K562 (cell line): Measurements from ENCODE around the gene CCDC136. TPM values are rescaled to one million over a fixed set of nuclear protein-coding genes. Genes with fewer than 3 reads are reported as not detected.

Experiments used
- ATF7 ChIP-seq: fragments of 450-650 bp; IDR thresholded peaks from 2 replicates; pipeline ENCODE4 v1.7.1; 2014; ENCODE audit warnings: mild to moderate bottlenecking, moderate library complexity
- BCOR ChIP-seq: fragments of 450-650 bp; IDR thresholded peaks from 2 replicates; pipeline ENCODE4 v1.6.1; 2016
- CXXC5 ChIP-seq: fragments of 250-450 bp; sonication (Bioruptor Pico); IDR thresholded peaks from 2 replicates; pipeline ENCODE4 v1.8.0; 2022; ENCODE audit warnings: inconsistent platforms, mild to moderate bottlenecking, moderate library complexity
- GABPA ChIP-seq: fragments of 200-800 bp; sonication (Bioruptor generic); conservative IDR thresholded peaks from 2 replicates; pipeline ENCODE4 v1.6.1; 2016; ENCODE audit warnings: low read depth, missing genetic modification characterization, missing compliant biosample characterization
- L3MBTL2 ChIP-seq: fragments of 450-650 bp; IDR thresholded peaks from 2 replicates; pipeline ENCODE4 v1.6.1; 2016; ENCODE audit warnings: mild to moderate bottlenecking, moderate library complexity
- MAFK ChIP-seq: IDR thresholded peaks from 2 replicates; pipeline ENCODE4 v1.6.1; 2011; ENCODE audit warnings: low read length, improper control_type of control experiment
- MBD1 ChIP-seq: fragments of 250-450 bp; sonication (Bioruptor Pico); IDR thresholded peaks from 2 replicates; pipeline ENCODE4 v1.8.0; 2022; ENCODE audit warnings: inconsistent platforms
- MGA ChIP-seq: fragments of 450-650 bp; IDR thresholded peaks from 2 replicates; pipeline ENCODE4 v1.6.1; 2016; ENCODE audit warnings: mild to moderate bottlenecking, moderate library complexity
- MTA3 ChIP-seq: fragments of 450-650 bp; formaldehyde crosslinking; IDR thresholded peaks from 2 replicates; pipeline ENCODE4 v1.6.1; 2017; ENCODE audit warnings: mild to moderate bottlenecking, borderline replicate concordance
- PTBP1 ChIP-seq: fragments of 200-400 bp; formaldehyde crosslinking; IDR thresholded peaks from 2 replicates; pipeline ENCODE4 v1.6.1; 2017; ENCODE audit warnings: low read depth, low read length
- RBM22 ChIP-seq: fragments of 200-400 bp; formaldehyde crosslinking; IDR thresholded peaks from 2 replicates; pipeline ENCODE4 v1.6.1; 2018; ENCODE audit warnings: low read length, low read depth; ENCODE audit not compliant: poor library complexity, severe bottlenecking
- RBM25 ChIP-seq: fragments of 200-400 bp; formaldehyde crosslinking; IDR thresholded peaks from 2 replicates; pipeline ENCODE4 v1.6.1; 2018; ENCODE audit warnings: low read length, low read depth, moderate library complexity; ENCODE audit not compliant: severe bottlenecking
- SLC30A9 ChIP-seq: fragments of 250-450 bp; sonication (Bioruptor Pico); IDR thresholded peaks from 2 replicates; pipeline ENCODE4 v1.8.0; 2022; ENCODE audit warnings: mild to moderate bottlenecking, moderate library complexity
- STAT5A ChIP-seq: IDR thresholded peaks from 2 replicates; pipeline ENCODE4 v1.6.1; 2012; ENCODE audit warnings: low read length, inconsistent platforms, borderline replicate concordance
- ZFPM2 ChIP-seq: fragments of 250-450 bp; sonication (Bioruptor Pico); IDR thresholded peaks from 2 replicates; pipeline ENCODE4 v1.5.1; 2022; ENCODE audit warnings: mild to moderate bottlenecking
- ZNF764 ChIP-seq: fragments of 250-450 bp; sonication (Bioruptor Pico); IDR thresholded peaks from 2 replicates; pipeline ENCODE4 v1.4.0; 2020; ENCODE audit warnings: low read depth, mild to moderate bottlenecking, moderate library complexity
- polyA plus RNA-seq, 8 experiments: library from polyadenylated mRNA; depleted of rRNA in 4 of 8; stranded (reverse) in 5 of 8; unstranded in 3 of 8; fragments of >200 nt; fragmentation: Nextera tagmentation in 2 of 8; fragmentation: Illumina TruSeq in 1 of 8; extraction: Ambion mirVana in 2 of 8; extraction: Trizol in 1 of 8; gene quantifications; 2 replicates each; pipeline versions ENCODE4 v1.2.1 to v1.2.3, GENCODE V29; 2011 to 2014; ENCODE audit warnings: inconsistent platforms in 1 of 8, missing spikeins in 1 of 8
- total RNA-seq, 7 experiments: library from RNA; depleted of rRNA in 6 of 7; stranded (reverse); fragments of >200 nt in 6 of 7; fragmentation: Illumina TruSeq in 2 of 7; extraction: Trizol in 2 of 7; gene quantifications; 2 replicates each; pipeline versions ENCODE4 v1.2.1 to v1.2.3, GENCODE V29; 2011 to 2021; ENCODE audit warnings: low replicate concordance in 1 of 7

CCDC136 gene
- total and polyA plus RNA-seq, 9 of the 15 experiments (the other 6 are each of a cell fraction or from before 2014, with no cell fraction given): 2.4 to 40.8 (median 26.5) TPM

- TF ChIP-seq RBM22 (peak; percentile 84), BCOR (peak; percentile 27; the same call in 1 of the 2 replicates), SLC30A9 (CRISPR knock-in tag) (no peak), MTA3 (0 out of 2 replicates have a peak, but pooled peaks have one; percentile 91), ZFPM2 (0 out of 2 replicates have a peak, but pooled peaks have one; percentile 23), ZNF764 (no peak), GABPA (tag) (no peak), RBM25 (no peak), MAFK (no peak), PTBP1 (0 out of 2 replicates have a peak, but pooled peaks have one; percentile 7), ATF7 (0 out of 2 replicates have a peak, but pooled peaks have one; percentile 13), MGA (peak; percentile 94), CXXC5 (CRISPR knock-in tag) (peak; percentile 48), STAT5A (no peak), MBD1 (no peak), L3MBTL2 (peak; percentile 86)
These were observed 39.6 kb downstream of the CCDC136 start (continued) for GRCh38 chr7:128831178-128831993.
